AG04449 (cell line): ENCODE results near the gene TP73.

Experiments
- CTCF ChIA-PET: fragments of 350-600 bp; formaldehyde crosslinking; extraction: SDS; loops from one replicate; lab custom pipeline; 2021; ENCODE audit warnings: antibody characterized with exemption; lab: Yijun Ruan, JAX
- POLR2A ChIA-PET: fragments of 400-600, 350-600 bp; formaldehyde crosslinking; extraction: SDS; loops from one replicate; lab custom pipeline; 2020; ENCODE audit warnings: antibody characterized with exemption, inconsistent platforms; lab: Yijun Ruan, JAX
- DNase-seq: peaks from one replicate; pipeline ENCODE4 v3.0.0-alpha.2; 2010; ENCODE audit warnings: low read depth, low spot score
- H3K4me3 ChIP-seq: 2 replicates; pipeline ENCODE4 v1.5.1; 2011; ENCODE audit warnings: low read depth, mild to moderate bottlenecking, control low read depth, low read length
- CTCF ChIP-seq: IDR thresholded peaks from one replicate; pipeline ENCODE4 v1.5.1; 2011; ENCODE audit warnings: mild to moderate bottlenecking, moderate library complexity, low read length, control low read depth, inconsistent platforms; ENCODE audit not compliant: insufficient read depth; ENCODE audit errors: missing control alignments

The TP73 gene

GRCh38 chr1:3707298-3707938, 55.1 kb downstream of the TP73 start:
- CTCF ChIA-PET = interaction anchor here (1.3 kb wide), 1 partner anchor 17 kb away, joined by 4 read pairs; no protein-coding TSS in a partner anchor
- no peak for TF ChIP-seq CTCF
- POLR2A ChIA-PET = no interaction called here
- H3K4me3 ChIP-seq = no peak overlapping the region
- no peak for DNase-seq

GRCh38 chr1:3707939-3708328, 55.6 kb downstream of the TP73 start:
- POLR2A ChIA-PET = no interaction called here
- CTCF ChIA-PET = interaction anchor here (1.3 kb wide), 1 partner anchor 16 kb away, joined by 4 read pairs; no protein-coding TSS in a partner anchor
- DNase-seq = no peak
- H3K4me3 ChIP-seq = no peak overlapping the region
- no peak for TF ChIP-seq CTCF

GRCh38 chr1:3708791-3709190, 56.5 kb downstream of the TP73 start:
- ChIA-PET POLR2A (no interaction called here), CTCF (interaction anchor here (1.3 kb wide), 1 partner anchor 15 kb away, joined by 4 read pairs; no protein-coding TSS in a partner anchor)
- no peak for DNase-seq
- TF ChIP-seq CTCF = no peak
- no peak overlapping the region for H3K4me3 ChIP-seq

GRCh38 chr1:3710251-3710650, 57.9 kb downstream of the TP73 start:
- no peak for TF ChIP-seq CTCF
- ChIA-PET POLR2A (no interaction called here), CTCF (interaction anchor here (2.2 kb wide), 1 partner anchor 14 kb away, joined by 8 read pairs; no protein-coding TSS in a partner anchor)
- no peak for DNase-seq
- no peak overlapping the region for H3K4me3 ChIP-seq

- no peak for TF ChIP-seq CTCF
- no peak for DNase-seq
- ChIA-PET POLR2A (no interaction called here), CTCF (interaction anchor here (2.0 to 2.2 kb wide), 2 partner anchors 10 to 13 kb away, joined by 5 to 8 read pairs; no protein-coding TSS in a partner anchor)
- H3K4me3 ChIP-seq = no peak overlapping the region
Measured at GRCh38 chr1:3711381-3711779, 59.1 kb downstream of the TP73 start.

GRCh38 chr1:3711780-3712451, 59.6 kb downstream of the TP73 start:
- POLR2A ChIA-PET = no interaction called here

More at GRCh38 chr1:3711780-3712451, 59.6 kb downstream of the TP73 start:
- no peak for DNase-seq
- CTCF ChIA-PET = interaction anchor here (2.0 to 2.2 kb wide), 2 partner anchors 9 to 13 kb away, joined by 5 to 8 read pairs; no protein-coding TSS in a partner anchor
- no peak overlapping the region for H3K4me3 ChIP-seq
- no peak for TF ChIP-seq CTCF
